Hepatocyte (in vitro differentiated cells): ENCODE results near the gene CALY. TPM values are rescaled to one million over a fixed set of nuclear protein-coding genes. Genes with fewer than 3 reads are reported as not detected.

Source experiments
- DNase-seq: peaks from one replicate; pipeline ENCODE4 v3.0.0-alpha.2; 2016; ENCODE audit warnings: low spot score
- H2AFZ ChIP-seq: fragments of 200-600 bp; sonication (generic); 2 replicates; pipeline ENCODE4 v1.6.0; 2016; ENCODE audit warnings: antibody characterized with exemption, mild to moderate bottlenecking
- H3K27ac ChIP-seq: fragments of 200-600 bp; sonication (generic); 2 replicates; pipeline ENCODE4 v1.5.1; 2016; ENCODE audit warnings: mild to moderate bottlenecking
- H3K27me3 ChIP-seq: fragments of 200-600 bp; sonication (generic); 2 replicates; pipeline ENCODE4 v1.6.1; 2016
- H3K36me3 ChIP-seq: fragments of 200-600 bp; sonication (generic); replicated peaks from 2 replicates; pipeline ENCODE4 v1.5.1; 2016; ENCODE audit warnings: low read depth; ENCODE audit not compliant: insufficient read depth
- H3K4me1 ChIP-seq: fragments of 200-600 bp; sonication (generic); 2 replicates; pipeline ENCODE4 v1.5.1; 2016; ENCODE audit warnings: mild to moderate bottlenecking, moderate library complexity; ENCODE audit not compliant: insufficient read depth
- H3K4me2 ChIP-seq: fragments of 200-600 bp; sonication (generic); 2 replicates; pipeline ENCODE4 v1.6.0; 2016
- H3K4me3 ChIP-seq: fragments of 200-600 bp; sonication (generic); 2 replicates; pipeline ENCODE4 v1.5.1; 2016; ENCODE audit warnings: mild to moderate bottlenecking
- H3K79me2 ChIP-seq: fragments of 200-600 bp; sonication (generic); 2 replicates; pipeline ENCODE4 v1.6.0; 2017; ENCODE audit warnings: mild to moderate bottlenecking
- H3K9me2 ChIP-seq: fragments of 200-600 bp; sonication (generic); replicated peaks from 2 replicates; pipeline ENCODE4 v1.6.0; 2017; ENCODE audit warnings: mild to moderate bottlenecking; ENCODE audit not compliant: insufficient read depth
- H3K9me3 ChIP-seq: fragments of 200-600 bp; sonication (generic); 2 replicates; pipeline ENCODE4 v1.5.1; 2016; ENCODE audit warnings: low read depth, mild to moderate bottlenecking
- H4K20me1 ChIP-seq: fragments of 200-600 bp; sonication (generic); 2 replicates; pipeline ENCODE4 v1.6.0; 2016; ENCODE audit warnings: mild to moderate bottlenecking; ENCODE audit not compliant: insufficient read depth, poor library complexity, severe bottlenecking
- EZH2 ChIP-seq: fragments of 200-600 bp; sonication (generic); IDR thresholded peaks from 2 replicates; pipeline ENCODE4 v1.6.1; 2016; ENCODE audit warnings: antibody characterized with exemption, mild to moderate bottlenecking, borderline replicate concordance
- EZH2phosphoT487 ChIP-seq: fragments of 200-600 bp; sonication (generic); IDR thresholded peaks from one replicate; pipeline ENCODE4 v1.6.1; 2018; ENCODE audit warnings: antibody characterized with exemption, mild to moderate bottlenecking, low read depth, moderate library complexity; ENCODE audit not compliant: unreplicated experiment, severe bottlenecking
- WGBS: methylation state at CpG from one replicate; pipeline ENCODE4 v1.1.6; 2016; ENCODE audit warnings: low lambda C conversion rate; ENCODE audit errors: missing lambda C conversion rate; 5-methylcytosine and 5-hydroxymethylcytosine counted together
- polyA plus RNA-seq: library from polyadenylated mRNA; unstranded; fragments of >200 nt; fragmentation: Nextera tagmentation; extraction: Ambion mirVana; gene quantifications from 2 replicates; pipeline ENCODE4 v1.2.1, GENCODE V29; 2016
- total RNA-seq: library from RNA; depleted of rRNA; stranded (reverse); fragments of >200 nt; gene quantifications from 2 replicates; pipeline ENCODE4 v1.2.3, GENCODE V29; 2014
- TF ChIP-seq, protein P1 (sequence below): fragments of 200-600 bp; sonication (generic); IDR thresholded peaks from 2 replicates; pipeline ENCODE4 v1.5.1; 2016; ENCODE audit warnings: antibody characterized with exemption, mild to moderate bottlenecking; ENCODE audit not compliant: poor library complexity

Gene CALY
- total and polyA plus RNA-seq, 2 experiments from 2014 or later, result 2.3 to 3.7 TPM

DNA sequence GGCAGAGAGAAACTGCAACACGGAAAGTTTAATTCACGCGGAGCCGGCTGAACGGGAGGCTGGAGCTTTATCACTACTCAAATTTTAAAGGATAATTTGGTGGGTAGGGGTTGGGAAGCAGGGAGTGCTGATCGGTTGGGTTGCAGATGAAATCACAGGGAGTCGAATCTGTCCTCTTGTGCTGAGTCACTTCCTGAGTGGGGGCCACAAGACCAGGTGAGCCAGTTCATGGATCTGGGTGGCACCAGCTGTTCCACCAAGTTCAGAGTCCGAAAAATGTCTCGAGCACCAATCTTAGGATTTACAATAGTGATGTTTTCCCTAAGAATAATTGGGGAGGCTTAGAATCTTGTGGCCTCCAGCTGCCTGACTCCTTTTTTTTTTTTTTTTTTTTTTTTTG, 6.9 kb upstream of the CALY start:
- no peaks in the 10 kb centered on the region for H3K79me2 ChIP-seq
- TF ChIP-seq EZH2, result no peak
- TF ChIP-seq, protein P1, sequence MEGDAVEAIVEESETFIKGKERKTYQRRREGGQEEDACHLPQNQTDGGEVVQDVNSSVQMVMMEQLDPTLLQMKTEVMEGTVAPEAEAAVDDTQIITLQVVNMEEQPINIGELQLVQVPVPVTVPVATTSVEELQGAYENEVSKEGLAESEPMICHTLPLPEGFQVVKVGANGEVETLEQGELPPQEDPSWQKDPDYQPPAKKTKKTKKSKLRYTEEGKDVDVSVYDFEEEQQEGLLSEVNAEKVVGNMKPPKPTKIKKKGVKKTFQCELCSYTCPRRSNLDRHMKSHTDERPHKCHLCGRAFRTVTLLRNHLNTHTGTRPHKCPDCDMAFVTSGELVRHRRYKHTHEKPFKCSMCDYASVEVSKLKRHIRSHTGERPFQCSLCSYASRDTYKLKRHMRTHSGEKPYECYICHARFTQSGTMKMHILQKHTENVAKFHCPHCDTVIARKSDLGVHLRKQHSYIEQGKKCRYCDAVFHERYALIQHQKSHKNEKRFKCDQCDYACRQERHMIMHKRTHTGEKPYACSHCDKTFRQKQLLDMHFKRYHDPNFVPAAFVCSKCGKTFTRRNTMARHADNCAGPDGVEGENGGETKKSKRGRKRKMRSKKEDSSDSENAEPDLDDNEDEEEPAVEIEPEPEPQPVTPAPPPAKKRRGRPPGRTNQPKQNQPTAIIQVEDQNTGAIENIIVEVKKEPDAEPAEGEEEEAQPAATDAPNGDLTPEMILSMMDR, result no peak
- no peak for TF ChIP-seq EZH2phosphoT487
- no peaks in the 10 kb centered on the region for H3K9me2 ChIP-seq
- no peaks in the 10 kb centered on the region for H3K9me3 ChIP-seq
- no peaks in the 10 kb centered on the region for H3K27me3 ChIP-seq
- H2AFZ ChIP-seq, result no peak overlapping the region
- WGBS, result 74% methylated on average over 9 of the region's 9 CpGs
- no peak overlapping the region for H3K27ac ChIP-seq
- H3K4me2 ChIP-seq, result no peak overlapping the region
- no peaks in the 10 kb centered on the region for H4K20me1 ChIP-seq
- H3K4me1 ChIP-seq, result peaks cover 5% of the 10 kb centered on the region
- no peak overlapping the region for H3K4me3 ChIP-seq
- no peak for DNase-seq
- no peaks in the 10 kb centered on the region for H3K36me3 ChIP-seq

DNA sequence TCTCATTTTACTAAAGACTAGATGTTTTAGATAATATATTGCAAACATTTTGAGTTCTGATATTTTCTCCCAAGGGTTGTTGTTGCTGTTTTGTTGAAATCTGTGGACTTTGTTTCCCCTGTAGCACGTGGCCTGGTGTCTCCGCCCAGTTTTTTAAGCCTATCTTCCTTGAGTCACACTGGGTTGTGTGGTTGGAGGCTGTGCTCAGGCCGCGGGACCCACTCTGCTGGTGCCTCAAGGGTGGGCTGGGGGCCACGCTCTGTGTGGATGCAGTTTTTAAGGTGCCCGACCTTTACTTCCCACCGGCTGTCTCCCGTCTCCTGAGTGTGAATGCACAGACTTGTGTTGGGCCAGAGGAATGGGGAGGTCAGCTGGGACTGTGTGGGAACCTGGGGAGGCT, 6.2 kb upstream of the CALY start:
- no peak for DNase-seq
- Histone ChIP-seq H3K4me2 (no peak overlapping the region), H3K9me2 (no peaks in the 10 kb centered on the region), H3K79me2 (no peaks in the 10 kb centered on the region), H3K9me3 (no peaks in the 10 kb centered on the region), H2AFZ (no peak overlapping the region), H4K20me1 (no peaks in the 10 kb centered on the region), H3K27ac (no peak overlapping the region), H3K27me3 (peaks cover 2% of the 10 kb centered on the region), H3K4me1 (peaks cover 5% of the 10 kb centered on the region), H3K4me3 (no peak overlapping the region), H3K36me3 (no peaks in the 10 kb centered on the region)
- TF ChIP-seq EZH2 (no peak), EZH2phosphoT487 (no peak)
- TF ChIP-seq, protein P1, result no peak
- WGBS, result 84% methylated on average over 8 of the region's 8 CpGs

DNA sequence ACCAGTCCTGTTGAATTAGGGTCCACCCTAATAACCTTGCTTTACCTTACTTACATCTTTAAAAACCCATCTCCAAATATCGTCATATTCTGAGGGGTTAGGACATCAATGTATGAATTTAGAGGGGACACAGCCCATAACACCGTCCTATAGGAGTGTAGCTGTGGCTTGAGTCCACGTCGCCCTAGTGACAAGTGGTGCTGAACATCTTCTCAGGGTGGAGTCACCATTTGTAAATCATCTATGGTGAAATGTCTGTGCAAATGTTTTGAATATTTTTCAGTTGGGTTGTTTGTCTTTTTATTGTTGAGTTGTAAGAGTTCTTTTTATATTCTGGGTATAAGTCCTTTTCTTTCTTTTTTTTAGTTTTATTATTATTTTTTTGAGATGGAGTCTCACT, 5.3 kb upstream of the CALY start:
- no peak overlapping the region for H3K4me3 ChIP-seq
- H3K79me2 ChIP-seq, result no peaks in the 10 kb centered on the region
- H2AFZ ChIP-seq, result no peak overlapping the region
- no peaks in the 10 kb centered on the region for H3K9me2 ChIP-seq
- TF ChIP-seq EZH2phosphoT487 (no peak), EZH2 (no peak)
- TF ChIP-seq, protein P1, result no peak
- H3K36me3 ChIP-seq, result no peaks in the 10 kb centered on the region
- 93% methylated on average over 4 of the region's 4 CpGs for WGBS
- H3K9me3 ChIP-seq, result no peaks in the 10 kb centered on the region
- H4K20me1 ChIP-seq, result no peaks in the 10 kb centered on the region
- H3K27ac ChIP-seq, result no peak overlapping the region
- DNase-seq, result no peak
- no peaks in the 10 kb centered on the region for H3K4me1 ChIP-seq
- peaks cover 12% of the 10 kb centered on the region for H3K27me3 ChIP-seq
- no peak overlapping the region for H3K4me2 ChIP-seq
